LNCAP (cell line): ENCODE data around the gene MEA1.

Experiments used
- TF ChIP-seq, protein P1 (sequence below): fragments of 450-650 bp; IDR thresholded peaks from 2 replicates; pipeline ENCODE4 v1.5.1; 2017; ENCODE audit warnings: mild to moderate bottlenecking

The MEA1 gene

DNA sequence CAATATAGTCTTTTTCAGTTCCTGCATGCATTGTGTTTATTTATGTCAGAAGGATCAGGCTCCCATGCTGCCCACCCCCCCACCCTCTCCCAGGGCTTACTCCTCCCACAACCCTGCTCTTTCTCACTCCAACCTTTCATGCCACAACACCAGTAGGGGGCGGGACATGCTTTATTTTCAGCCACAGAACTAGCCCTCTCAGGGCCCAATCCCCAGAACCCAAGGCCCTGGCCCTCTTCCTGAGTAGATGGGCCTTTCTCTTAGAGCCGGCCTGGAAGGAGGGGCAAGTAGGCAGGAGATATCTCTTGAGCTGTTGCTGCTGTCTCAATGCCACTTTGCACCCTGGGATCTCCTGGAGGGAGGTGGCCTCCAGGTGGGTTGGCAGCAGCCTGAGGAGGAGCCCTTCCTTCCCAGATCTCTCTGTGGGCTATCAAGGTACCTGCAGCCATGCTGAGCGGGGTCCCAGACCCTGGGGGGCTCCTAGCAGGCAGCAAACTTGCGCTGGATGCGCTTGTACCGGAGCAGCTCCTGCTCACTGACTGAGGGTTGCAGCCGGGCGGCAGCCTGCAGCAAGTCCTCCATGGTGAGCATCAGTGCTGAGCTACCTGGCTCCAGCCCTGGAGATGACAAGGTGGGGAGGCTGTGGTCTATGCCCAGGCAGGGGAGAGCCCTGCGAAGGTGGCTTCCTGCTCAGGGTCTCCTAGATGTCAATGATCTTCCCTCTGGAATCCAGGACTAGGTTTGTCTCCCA, 49.7 kb downstream of the MEA1 start:
- TF ChIP-seq, protein P1, sequence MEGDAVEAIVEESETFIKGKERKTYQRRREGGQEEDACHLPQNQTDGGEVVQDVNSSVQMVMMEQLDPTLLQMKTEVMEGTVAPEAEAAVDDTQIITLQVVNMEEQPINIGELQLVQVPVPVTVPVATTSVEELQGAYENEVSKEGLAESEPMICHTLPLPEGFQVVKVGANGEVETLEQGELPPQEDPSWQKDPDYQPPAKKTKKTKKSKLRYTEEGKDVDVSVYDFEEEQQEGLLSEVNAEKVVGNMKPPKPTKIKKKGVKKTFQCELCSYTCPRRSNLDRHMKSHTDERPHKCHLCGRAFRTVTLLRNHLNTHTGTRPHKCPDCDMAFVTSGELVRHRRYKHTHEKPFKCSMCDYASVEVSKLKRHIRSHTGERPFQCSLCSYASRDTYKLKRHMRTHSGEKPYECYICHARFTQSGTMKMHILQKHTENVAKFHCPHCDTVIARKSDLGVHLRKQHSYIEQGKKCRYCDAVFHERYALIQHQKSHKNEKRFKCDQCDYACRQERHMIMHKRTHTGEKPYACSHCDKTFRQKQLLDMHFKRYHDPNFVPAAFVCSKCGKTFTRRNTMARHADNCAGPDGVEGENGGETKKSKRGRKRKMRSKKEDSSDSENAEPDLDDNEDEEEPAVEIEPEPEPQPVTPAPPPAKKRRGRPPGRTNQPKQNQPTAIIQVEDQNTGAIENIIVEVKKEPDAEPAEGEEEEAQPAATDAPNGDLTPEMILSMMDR, result no peak; the same call in 1 of the 2 replicates

DNA sequence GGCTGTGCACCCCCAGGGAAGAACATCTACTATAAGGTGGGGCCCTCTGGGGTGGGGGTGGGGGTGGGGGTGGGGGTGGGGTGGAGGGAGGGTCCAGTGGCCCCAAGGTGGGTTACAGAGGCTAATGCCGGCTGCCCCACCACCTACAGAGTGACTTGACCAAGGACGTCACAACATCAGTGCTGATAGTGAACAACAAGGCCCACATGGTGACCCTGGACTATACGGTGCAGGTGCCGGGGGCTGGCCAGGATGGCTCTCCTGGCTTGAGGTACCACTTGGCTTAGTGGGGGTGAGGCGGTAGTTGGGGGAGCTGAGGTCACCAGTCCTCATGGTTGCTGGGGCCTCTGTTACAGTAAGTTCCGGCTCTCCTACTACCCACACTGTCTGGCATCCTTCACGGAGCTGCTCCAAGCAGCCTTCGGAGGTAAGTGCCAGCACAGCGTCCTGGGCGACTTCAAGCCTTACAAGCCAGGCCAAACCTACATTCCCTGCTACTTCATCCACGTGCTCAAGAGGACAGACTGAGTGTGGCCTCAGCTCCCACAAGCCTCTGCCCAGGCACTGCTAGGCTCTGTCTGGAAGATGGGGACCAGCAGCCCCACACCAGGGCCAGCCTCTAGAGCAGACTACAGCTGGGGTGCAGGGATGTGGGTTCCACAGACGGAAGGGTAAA, 50.4 kb downstream of the MEA1 start:
- TF ChIP-seq, protein P1, result no peak

DNA sequence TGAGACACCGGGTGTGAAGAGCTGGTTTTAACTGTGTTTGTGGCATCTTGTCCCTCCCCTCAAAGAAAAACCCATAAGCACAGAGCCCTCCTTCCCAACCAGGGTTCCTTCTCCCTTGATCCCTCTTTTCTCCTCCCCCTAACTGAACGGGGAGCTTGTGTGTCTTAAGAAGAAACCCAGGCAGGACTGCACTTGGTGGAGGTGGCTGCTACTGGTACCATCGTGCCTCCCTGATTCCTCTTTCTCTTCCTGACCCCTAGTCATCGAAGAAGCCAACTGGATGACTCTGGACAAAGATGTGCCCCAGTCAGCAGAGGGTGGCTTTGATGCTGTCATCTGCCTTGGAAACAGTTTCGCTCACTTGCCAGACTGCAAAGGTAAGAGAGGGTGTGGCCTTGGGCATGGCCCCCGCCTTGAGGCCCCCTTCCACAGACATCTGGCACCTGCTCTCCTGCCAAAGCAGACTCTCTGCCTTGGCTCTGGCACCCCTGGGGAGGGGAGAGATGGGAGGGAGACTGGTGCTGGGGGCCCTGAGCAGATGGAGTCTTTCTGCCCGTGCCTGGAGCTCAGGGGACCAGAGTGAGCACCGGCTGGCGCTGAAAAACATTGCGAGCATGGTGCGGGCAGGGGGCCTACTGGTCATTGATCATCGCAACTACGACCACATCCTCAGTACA, 51.1 kb downstream of the MEA1 start:
- TF ChIP-seq, protein P1, result no peak

DNA sequence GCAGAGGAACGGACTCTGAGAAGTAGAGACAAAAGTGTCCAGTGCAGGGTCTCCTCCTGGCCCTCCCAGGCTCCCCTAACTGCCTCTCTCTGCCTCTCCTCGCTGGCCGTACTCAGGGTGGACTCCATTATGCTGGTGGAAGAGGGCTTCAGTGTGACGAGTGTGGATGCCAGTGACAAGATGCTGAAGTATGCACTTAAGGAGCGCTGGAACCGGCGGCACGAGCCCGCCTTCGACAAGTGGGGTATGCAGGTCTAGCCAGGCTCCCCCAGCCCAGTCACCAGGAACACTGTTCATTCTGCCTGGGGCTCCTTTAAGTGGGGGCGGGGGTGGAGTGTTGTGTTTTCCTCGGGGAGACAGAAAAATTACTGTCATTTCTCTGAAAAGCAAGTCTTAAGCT, 51.6 kb downstream of the MEA1 start:
- TF ChIP-seq, protein P1, result no peak
